ENCODE data around the gene DAP.
A peak's percentile ranks its signal among the peaks of the same experiment; 100 is the strongest.
"Not testable (repeated sequence)": the region's sequence is repeated elsewhere in the genome, so short reads cannot be mapped to it uniquely, and the experiment has no call there.

The DAP gene

DNA sequence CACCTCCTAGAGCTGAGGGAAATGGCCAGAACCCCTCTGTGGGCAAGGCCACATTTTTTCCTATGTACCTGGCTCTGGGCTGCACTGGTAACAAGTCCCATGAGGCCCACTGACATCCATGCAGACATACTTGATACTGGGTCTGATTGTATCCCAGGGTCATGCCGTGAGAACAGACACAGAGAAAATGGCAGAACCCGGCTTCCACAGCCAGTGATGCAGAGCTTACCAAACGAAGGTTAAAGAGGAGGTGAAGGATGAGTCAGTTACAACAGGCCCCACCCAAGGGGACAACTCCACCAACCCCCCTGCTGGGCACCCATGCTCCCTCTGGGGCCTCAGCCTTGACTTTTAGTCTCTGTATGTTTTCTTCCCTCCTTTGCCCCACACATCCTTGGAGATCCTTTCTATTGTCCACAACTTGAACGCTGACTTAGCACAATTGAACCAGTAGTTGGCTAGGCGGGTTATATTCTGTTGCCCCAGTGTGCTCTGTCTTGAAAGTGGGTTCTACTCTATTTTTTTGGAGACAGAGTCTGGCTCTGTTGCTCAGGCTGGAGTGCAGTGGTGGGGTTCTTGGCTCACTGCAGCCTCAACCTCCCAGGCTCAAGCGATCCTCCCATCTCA, 93.5 kb downstream of the DAP start:
- no peak for DNase-seq

DNA sequence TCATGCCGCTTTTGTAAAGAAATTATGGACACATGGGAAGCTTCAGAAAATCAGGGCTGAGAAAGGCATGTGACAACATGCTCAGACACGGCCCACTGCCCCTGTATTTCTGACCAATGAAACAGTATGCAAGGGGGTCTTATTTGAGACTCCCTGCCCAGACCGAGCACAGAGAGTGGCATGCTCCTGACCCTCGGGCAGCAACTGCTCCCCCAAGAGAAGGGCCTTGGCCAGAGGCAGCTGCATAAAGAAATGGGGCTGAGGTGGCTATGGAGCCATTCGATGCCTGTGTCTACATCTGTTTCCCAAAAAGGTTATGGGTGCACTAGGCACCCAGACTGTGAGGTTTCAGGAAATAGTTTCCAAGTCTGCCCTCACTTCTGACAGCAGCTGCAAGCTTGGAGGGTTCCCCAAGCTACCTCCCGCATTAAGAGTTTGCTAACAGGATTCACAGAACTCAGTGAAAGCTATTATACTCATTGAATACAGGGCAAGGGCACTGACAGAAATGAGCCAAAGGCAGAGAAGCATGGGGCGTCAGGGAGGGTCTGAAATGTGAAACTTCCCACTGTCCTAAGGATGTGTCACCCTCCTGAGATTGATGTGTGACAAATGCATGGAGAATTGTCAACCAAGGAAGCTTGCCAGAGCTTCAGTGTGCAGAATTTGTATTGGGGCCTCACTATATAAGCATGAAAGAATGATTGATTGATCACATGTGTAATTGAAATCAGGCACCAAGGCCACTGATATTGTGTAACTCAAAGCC, 94.3 kb downstream of the DAP start:
- no peak for DNase-seq

DNA sequence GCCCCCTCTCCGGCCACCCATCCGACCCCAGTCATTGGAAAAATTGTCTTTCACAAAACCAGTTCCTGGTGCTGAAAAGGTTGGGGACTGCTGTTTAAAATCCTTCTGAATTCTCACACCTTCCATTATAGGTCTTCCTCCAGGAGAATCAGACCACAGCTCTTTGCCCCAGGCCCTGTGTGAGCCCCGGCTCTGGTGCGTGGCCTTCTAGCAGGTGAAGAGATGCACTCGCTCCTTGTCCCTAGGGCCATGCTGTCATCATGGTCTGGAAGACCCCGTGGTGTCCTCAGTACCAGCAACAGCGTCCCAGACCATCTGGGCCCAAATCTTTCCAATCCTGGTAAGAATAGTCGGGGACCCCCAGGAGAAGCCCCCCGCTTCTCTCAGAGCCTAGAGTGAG, 95.2 kb downstream of the DAP start:
- no peak for DNase-seq

DNA sequence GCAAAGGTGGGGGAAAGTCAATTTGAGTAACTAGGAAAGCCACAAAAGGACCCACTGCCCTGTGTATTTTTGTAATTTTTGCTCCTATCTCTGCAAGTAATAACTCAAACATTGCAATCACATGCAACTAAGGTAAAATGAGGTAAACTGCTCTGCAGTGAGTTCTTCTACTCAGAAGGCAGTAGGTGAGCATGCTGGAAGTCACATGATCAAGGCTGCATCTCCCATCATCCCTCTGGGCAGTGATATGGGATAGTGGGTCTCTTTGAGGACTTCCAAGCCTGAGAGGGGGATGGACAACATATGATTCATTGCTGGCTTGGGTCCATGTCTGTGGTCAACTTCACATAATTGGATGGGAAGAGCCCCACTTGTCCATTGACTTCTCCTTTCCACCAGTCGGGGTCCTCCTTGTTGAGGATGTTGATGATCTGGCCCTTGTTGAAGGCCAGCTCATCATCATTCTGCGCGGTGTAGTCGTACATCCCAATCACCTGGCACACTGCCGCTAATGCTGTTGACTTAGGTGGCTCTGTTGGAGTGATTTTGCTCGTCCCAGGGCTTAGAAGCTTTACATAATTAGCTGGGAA, 96.8 kb downstream of the DAP start:
- DNase-seq, result not testable (repeated sequence)

DNA sequence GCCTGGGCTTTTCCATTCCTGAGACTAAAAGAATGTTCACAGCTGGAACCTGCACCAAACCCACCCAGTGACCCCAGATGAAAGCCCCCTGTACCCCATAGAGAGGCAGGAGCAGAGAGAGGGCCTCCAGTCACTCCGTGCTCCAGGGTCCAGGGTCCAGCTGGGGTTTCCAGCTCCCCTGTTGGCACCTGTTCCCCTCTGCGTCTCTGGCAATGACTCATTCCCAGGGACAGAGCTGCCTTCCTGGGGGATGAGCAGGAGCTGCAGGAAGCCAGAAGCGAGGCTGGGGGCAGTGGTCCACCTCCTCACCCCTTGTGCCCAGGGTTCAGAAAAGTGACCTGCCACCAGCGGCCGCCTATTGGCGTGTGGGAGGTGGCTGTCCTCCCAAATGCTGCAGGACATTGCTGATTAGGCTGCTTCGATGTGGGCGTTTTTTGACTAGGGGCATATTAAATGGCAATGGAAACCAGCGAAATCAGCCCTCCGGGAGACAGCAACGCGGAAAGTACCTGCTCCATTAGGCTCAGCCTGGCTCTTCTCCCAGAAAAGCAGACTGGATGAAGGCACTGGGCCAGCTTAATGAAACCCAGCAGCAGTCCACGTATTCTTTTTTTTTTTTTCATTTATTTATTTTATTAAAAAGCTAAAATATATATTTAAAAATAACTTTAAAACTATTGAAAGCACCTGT, 97.4 kb downstream of the DAP start:
- DNase-seq, result no peak

DNA sequence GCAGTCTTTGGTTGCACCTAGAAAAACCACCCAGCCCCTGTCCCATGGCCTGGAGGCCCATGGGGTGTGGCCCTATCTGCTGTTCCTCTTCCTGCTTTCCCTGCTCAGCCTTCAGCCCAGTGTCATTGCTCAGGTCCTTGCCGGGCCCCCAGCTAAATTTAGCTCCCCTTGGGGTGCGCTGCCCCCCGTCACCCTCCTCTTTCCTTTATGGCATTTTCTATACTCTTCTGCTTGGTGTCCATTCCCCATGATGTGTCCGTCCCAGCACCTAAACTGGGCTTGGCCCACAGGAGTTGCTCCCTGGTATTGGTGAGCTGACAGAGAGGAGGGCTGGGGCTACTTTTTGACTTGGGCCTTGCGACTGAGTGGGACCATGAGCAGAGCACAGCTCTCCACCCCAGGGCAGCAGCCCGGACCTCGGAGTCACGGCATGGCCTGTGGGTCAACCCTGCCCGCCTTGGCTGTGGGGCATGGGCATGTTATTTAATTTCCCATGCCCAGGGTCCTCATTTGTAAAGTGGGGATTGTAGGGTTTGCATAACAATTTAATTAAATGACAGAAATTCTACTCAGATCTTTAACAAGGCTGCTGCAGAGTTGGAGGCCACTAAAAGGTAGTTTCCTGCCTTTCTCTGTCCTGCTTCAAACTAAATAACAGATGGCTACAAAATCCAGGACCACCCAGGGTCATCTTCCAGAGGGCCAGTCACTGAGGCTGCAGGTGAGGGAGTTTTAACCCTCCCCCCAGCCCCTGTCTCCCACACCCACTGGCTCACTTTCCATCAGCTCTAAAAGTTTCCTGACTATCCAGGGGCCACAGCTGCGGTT, 98.2 kb downstream of the DAP start:
- DNase-seq, result no peak

DNA sequence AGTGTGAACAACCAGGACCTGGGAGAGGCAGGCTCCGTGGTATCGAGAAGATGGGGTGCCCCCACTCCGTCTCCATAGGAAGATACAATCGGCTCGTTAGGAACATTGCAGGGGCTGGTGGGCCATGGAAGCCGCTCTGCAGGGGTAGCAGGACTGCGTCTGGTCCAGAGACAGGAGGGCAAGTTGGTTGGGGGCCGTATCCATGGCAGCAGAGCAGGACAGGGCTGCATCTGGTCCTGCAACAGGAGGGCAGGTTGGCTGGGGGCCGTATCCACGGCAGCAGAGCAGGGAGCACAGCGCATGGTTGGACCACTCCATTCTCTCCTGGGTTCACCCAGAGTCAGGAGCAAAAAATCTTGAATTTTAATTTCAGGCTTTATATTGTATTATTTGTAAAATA, 99.0 kb downstream of the DAP start:
- DNase-seq, result no peak

DNA sequence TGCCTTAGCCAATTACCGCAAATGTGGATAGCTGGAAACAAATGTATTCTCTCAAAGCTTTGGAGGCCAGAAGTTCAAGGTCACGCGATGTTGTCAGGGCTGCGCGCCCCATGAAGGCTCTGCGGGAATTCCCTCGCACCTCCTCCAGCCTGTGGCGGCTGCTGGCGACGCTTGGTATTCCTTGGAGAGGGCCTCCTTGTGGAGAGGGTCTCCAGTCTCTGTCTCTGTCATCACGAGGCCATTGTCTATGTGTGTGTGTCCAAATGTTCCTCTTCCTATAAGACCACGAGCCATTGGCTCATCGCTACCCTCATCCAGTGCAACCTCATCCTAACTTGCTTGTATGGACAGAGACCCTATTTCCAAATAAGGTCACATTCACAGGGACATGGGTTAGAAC, 99.6 kb downstream of the DAP start:
- DNase-seq, result no peak

DNA sequence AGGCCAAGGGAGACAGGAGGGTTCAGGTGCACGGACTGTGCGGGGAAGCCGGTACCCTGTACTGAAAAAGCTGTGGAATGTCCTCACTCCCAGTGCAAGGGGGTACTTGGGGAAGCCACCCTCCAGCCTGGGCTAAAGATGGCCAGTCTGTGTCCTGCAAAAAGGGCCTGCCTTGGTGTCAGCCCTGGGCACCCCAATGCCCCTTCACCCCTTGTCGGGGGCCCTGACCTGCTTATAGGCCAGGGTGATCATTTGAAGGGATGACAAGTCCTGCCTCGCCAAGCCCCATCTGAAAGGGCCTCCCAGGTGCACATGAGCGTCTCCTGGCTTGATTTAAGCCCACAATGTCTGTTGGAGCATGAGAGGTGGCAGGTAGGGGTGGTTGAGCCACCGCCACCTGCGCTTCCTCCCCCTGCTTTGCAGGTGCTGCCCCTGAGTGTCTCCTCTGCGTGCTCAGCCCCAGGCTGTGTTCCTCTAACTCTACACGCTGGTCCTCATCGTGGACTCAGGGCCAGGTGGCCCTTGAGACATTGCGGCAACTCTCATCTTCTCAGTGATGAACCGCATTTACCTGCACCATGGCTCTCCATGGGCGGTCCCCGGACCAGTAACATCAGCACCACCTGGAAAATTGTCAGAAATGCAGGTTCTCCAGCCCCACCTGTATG, 100.2 kb downstream of the DAP start:
- no peak for DNase-seq

DNA sequence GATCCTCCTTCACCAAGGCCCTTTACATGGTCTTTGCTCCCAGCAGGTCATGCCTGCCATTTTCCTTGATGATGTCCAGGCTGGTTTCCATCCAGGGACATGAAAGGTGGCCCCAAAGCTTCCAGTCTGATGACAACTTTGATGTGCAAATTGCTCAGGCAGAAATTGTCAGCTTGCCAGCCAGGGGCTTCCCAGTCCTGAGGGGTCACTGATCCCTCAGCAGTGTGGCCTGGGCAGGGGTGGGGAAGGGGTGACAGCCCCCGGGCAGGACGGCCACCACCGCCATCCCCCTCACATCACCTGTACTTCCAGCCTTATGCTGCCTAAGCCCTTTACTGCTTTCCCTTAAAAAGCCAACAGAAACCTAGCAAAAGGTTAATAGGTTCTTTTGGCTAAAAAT, 100.9 kb downstream of the DAP start:
- DNase-seq, result no peak

DNA sequence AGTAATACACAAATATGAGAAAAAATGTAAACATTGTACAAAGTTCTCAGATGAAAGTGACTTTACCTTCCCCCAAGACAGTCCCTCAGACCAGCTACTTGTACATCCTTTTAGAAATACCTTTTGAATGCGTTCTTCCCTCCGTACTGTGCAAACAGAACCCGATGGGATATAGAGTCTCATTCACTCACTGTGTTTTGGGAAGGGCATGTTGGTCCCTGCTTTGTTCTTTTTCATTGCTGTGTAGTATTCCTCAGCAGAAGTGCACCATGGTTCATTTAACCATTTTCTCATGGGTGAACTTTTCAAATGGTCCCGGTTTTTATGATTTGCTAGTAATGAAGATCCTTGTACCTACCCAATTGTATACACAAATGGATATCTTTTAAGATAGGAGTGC, 102.8 kb downstream of the DAP start:
- no peak for DNase-seq

DNA sequence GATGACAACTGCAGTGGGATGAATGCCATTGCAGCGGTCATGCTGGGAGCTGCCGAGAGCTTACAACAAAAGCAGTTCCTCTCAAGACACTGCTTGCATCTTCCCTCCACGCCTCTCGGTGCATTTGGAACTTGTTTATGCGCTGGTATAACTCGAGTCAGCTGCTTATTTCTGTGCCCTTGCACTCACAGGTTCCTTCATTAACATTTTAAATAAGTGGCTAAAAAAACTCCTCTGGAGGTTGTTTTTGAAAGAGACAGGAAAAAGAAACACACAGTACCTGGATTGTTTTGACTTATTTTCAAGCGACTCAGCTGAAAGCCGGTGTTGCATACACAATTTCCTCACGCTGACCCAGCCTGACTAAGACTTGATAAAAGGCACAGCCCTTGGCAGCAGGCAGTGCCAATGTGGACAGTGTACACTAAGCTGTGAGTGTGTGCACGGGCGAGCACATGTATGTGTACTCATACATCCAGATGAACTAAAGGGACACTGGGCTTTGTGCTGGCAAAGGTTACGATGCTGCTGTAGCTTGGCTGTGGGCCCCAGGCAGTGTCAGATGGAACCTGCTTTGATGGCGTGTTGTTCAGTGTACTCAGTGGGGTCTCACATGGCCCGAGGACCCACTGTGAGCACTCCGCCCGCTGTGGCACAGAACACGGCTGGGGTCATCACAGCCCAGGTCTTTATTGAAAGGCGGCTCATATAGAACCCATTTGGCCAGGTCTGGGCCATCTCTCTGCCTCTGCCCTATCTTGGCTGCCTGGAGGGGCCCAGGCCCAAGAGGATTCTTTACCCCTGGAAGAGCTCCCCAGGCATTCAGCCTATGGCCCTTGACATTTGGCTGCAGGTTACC, 104.8 kb downstream of the DAP start:
- DNase-seq, result no peak

DNA sequence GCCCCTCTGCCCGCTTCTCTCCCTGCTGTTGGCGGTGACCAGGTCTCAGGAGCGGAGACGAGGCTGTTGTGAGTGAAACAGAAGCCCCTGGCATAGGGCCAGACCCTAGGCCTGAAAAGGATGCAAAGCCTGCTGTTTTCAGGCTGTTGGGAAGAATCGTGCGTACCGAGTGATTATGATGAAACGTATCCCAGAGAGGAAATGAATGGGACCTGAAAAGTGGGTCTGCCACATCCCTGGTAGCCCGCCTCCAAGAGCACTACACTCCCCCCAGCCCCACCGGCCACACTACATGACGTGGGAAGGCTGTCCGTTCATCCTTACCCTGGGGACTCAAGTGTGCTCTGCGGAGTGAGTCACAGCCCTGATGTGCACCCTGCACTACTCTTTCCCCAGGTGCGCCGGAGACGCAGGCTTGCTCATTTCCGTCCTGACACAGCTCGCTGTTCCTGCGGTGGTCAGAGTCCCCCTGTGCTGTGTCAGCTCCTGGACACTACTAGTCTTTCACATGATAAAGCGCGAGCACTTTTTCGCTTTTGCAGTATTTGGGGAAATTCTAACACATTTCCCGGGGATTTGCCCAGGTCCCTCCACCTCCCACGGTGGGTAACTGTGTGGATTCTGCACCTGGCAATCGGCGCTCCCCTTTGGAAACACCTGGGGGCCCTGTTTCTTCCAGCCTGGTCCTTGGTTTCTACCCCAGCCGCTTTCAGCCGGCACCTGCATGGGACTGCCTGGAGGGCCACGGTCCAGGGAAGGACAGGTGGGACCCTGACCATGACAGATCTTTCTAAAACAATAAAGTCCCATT, 105.7 kb downstream of the DAP start:
- peak; percentile 13 for DNase-seq

DNA sequence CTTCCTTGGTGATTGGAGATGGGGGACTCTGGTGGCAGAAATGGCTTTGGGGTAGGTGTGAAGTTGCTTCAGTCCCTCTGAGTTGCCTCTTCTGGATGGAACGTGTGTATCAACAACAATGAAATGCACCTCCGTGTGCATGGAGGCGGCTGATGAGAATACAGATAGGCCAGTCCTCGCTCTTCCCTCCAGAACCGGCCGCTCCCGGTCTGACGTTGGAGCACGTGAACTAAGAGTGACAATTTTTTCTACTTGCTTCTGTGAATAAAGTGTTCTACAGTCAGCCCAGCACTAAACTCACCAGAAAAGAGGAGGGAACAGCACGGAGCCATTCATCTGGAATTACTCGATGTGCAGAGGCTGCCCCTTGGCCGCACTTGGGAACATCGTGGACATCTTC, 106.5 kb downstream of the DAP start:
- no peak for DNase-seq

DNA sequence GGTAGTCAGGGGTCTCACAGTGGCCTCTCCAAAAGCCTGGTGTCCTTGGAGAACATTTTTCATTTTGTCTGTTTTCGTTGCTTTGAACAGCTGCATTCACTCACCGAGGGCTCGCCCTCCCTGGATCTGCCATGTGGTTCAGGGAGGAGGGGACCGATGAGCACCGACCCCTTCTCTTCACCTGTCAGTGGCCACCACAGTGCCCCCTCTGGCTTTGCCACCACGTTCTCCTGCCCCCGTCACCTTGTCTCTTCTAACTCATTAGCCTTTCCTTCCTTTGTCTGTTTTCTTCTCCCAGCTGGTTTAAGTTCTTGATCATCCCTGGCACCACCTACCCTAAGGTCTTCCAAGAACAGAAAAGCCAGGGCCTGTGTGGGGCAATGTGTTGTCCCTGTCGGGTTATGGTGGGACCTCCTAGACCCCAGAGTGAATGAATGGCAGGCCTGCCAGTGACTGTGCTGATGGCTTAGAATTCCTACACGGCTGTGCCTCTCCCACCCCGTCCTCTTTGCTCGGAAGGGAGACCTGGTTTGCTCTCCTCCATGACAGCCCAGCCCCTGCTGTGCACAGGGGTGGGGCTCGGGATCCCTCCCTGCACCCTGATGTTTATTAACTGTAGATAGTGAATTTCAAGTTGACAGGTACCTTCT, 107.2 kb downstream of the DAP start:
- DNase-seq, result no peak

DNA sequence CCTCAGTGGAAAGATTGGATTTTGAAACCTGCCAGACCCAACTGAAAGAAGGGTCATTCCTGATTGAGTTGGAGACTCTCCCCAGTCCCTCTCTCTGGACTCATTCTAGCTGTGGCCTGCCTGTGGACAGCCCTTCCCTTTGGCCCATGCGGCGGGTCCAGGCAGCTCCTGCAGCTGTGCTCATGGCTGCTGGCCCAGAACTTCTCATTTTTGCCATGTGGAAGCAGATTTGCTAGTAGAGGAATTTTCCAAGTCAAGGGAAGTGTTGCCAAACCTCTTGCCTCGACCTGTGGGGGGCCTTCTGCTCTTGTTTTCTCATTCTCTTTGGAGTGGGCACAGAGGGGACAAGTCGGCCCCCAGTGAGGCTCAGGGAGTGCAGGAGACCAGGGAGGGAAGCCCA, 108.0 kb downstream of the DAP start:
- no peak for DNase-seq

DNA sequence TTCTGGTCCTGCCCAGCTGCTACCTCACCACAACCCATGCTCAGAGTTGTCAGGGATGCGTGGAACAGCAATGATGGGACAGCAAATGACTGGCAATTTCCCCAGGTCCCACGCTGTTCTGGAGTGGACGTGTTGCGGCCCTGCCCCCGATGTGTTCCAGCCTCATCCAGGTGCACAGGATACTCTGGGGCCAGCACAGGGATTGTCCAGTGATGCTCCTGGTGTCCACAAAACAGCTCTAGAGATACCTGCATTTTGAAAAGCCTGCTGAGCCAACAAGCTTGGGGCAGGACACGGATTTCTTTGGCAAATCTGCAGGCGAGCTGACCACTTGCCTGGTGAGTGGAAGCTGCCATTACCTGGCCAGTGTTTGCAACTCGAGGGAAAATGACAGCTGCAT, 108.4 kb downstream of the DAP start:
- no peak for DNase-seq

DNA sequence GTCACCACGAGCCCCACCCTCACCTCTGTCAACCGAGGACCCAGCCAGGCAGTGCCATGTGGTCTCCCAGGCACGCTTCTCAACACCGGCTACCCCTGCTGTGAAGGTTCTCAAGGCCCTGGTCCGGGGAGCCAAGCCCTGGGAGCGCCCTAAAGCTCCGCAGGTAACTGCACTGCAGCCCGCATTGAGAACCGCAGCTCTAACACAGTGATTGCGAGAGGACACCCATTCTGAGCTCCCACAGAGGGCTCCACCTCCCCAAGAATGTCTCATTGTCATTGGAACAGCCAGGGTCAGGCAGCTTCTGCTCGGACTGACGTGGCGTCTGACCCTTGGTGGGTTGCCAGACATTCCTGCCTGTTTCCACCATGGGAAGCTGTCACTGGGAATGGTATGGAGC, 108.9 kb downstream of the DAP start:
- DNase-seq, result no peak

DNA sequence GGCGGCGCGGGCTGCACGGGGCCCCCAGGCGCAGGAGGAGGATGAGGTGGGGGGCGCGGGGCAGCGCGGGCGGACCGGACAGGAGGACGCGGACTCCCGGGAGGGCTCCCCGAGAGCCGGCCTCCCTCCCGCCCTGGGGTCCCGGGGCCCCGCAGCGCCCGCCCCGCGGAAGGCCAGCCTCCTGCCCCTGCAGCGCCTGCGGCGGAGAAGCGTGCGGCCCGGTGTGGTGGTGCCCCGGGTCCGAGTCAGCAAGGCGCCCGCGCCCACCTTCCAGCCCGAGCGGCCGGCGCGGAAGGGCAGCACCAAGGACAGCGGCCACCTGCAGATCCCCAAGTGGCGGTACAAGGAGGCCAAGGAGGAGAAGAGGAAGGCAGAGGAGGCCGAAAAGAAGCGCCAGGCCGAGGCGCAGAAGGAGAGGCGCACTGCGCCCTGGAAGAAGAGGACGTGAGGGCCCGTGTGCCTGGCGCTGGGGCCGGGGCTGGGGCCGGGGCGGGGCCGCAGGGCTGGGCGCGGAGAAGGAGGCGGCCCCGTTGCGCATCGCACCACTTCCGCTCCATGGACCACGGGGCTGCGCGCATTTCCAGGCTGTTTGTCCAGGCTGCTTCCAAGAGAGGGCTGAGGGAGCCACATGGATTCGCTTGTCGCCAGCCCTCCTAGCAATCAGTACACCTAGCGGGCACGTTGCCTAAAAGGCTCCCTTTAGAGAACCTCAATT, 111.2 kb downstream of the DAP start:
- no peak for DNase-seq
